ENCODE data around the gene F7.

- TF ChIP-seq, protein P1, sequence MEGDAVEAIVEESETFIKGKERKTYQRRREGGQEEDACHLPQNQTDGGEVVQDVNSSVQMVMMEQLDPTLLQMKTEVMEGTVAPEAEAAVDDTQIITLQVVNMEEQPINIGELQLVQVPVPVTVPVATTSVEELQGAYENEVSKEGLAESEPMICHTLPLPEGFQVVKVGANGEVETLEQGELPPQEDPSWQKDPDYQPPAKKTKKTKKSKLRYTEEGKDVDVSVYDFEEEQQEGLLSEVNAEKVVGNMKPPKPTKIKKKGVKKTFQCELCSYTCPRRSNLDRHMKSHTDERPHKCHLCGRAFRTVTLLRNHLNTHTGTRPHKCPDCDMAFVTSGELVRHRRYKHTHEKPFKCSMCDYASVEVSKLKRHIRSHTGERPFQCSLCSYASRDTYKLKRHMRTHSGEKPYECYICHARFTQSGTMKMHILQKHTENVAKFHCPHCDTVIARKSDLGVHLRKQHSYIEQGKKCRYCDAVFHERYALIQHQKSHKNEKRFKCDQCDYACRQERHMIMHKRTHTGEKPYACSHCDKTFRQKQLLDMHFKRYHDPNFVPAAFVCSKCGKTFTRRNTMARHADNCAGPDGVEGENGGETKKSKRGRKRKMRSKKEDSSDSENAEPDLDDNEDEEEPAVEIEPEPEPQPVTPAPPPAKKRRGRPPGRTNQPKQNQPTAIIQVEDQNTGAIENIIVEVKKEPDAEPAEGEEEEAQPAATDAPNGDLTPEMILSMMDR (IDR thresholded peaks at IDR 0.05) = no peak
- TF ChIP-seq EP300 (IDR thresholded peaks at IDR 0.05) (no peak), POLR2A (IDR thresholded peaks at IDR 0.05) (no peak)
Measured at GRCh38 chr13:113076681-113077401, 28.8 kb upstream of the F7 start.

Data from sigmoid colon (tissue), 4 donors.